ENCODE measurements around the gene TCF4. TPM values are rescaled to one million over a fixed set of nuclear protein-coding genes. Genes with fewer than 3 reads are reported as not detected.
A peak's percentile ranks its signal among the peaks of the same experiment; 100 is the strongest.

The TCF4 gene
- total and polyA plus RNA-seq, 7 donors, result 3.5 to 149 (median 106) TPM

GRCh38 chr18:55289048-55289447 lies 298.9 kb downstream of the TCF4 start:
- WGBS, 2 donors, result 68 to 82% methylated on average over 3 of the region's 3 CpGs
- H3K9me3 ChIP-seq, result no peaks in the 10 kb centered on the region
- no peaks in the 10 kb centered on the region for H3K36me3 ChIP-seq
- H3K4me3 ChIP-seq, result no peak overlapping the region
- peaks cover 0 to 58% (median 33%) of the 10 kb centered on the region in 4 donors for H3K4me1 ChIP-seq
- TF ChIP-seq POLR2AphosphoS5 (IDR thresholded peaks at IDR 0.05), result no peak
- no peak for DNase-seq
- intact Hi-C loops (cut with DNase I), result no loop called here
- no peaks in the 10 kb centered on the region for H3K27me3 ChIP-seq
- H3K27ac ChIP-seq, result no peak overlapping the region

DNA sequence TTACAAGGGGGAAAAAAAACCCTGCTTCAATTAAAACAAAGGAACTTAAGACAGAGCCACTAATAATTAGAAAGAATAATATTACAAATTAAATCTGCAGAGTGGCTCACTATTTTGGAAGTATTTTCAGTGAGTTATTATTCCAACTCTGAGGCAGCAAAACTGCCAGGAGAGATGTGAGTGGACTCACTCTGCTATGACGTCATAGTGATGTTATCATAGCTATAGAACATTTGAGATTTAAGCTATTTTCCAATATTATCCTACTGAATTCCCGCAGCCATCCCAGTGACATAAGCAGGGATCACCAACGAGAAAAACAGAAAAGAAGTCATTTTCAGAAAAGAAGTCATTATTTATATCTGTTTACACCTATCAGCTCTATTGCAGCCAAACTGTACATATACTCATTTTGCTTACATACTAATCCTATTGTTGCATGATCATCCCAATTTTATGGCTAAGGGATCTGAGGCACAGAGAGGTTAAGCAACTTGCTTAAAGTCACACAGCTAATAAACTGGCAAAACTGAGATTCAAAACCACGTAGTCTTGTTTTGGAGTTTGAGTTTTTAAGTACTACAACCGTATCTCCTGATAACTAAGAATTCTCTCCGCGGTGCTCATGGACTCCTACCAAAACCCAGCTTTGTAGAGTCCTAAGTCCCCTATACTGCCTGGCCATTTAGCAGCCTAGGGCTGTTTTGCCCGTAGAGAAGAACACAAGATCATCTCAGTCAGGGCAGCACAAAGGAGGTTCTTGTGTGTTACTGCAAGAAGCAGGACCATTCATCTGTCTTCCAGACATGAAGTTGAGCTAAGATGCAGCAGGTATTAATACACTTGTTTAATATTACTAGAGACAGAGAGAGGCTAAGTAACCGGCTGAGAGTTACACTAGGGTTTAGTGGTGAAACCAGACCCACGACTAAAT lies 299.8 kb downstream of the TCF4 start:
- H3K27ac ChIP-seq, result no peak overlapping the region
- H3K4me1 ChIP-seq, result peaks cover 0 to 62% (median 32%) of the 10 kb centered on the region in 4 donors
- no peak for DNase-seq
- H3K4me3 ChIP-seq, result no peak overlapping the region
- 78 to 86% methylated on average over 10 of the region's 10 CpGs for WGBS, 2 donors
- no peaks in the 10 kb centered on the region for H3K9me3 ChIP-seq
- intact Hi-C loops (cut with DNase I), result no loop called here
- no peaks in the 10 kb centered on the region for H3K36me3 ChIP-seq
- no peaks in the 10 kb centered on the region for H3K27me3 ChIP-seq
- TF ChIP-seq POLR2A (IDR thresholded peaks at IDR 0.05) (no peak), POLR2AphosphoS5 (IDR thresholded peaks at IDR 0.05) (no peak), CTCF (IDR thresholded peaks at IDR 0.05) (no peak), EP300 (IDR thresholded peaks at IDR 0.05) (no peak)

- intact Hi-C loops (cut with DNase I), result no loop called here
- TF ChIP-seq EP300 (IDR thresholded peaks at IDR 0.05) (no peak), POLR2AphosphoS5 (IDR thresholded peaks at IDR 0.05) (no peak), POLR2A (IDR thresholded peaks at IDR 0.05) (no peak), CTCF (IDR thresholded peaks at IDR 0.05) (no peak)
- 66% methylated on average over 11 of the region's 11 CpGs for WGBS, 2 donors
- Histone ChIP-seq H3K27ac (peak overlapping the region in 1 of 4 donors; percentile 9), H3K27me3 (no peaks in the 10 kb centered on the region), H3K36me3 (no peaks in the 10 kb centered on the region), H3K9me3 (no peaks in the 10 kb centered on the region), H3K4me1 (peaks cover 0 to 59% (median 29%) of the 10 kb centered on the region in 4 donors), H3K4me3 (no peak overlapping the region)
- no peak for DNase-seq
These were observed 300.7 kb downstream of the TCF4 start for GRCh38 chr18:55287149-55287806.

GRCh38 chr18:55286257-55286825 lies 301.7 kb downstream of the TCF4 start:
- Histone ChIP-seq H3K9me3 (no peaks in the 10 kb centered on the region), H3K36me3 (no peaks in the 10 kb centered on the region), H3K27me3 (no peaks in the 10 kb centered on the region), H3K4me3 (no peak overlapping the region), H3K27ac (no peak overlapping the region), H3K4me1 (peaks cover 0 to 55% (median 27%) of the 10 kb centered on the region in 4 donors)
- no peak for DNase-seq
- intact Hi-C loops (cut with DNase I), result no loop called here
- TF ChIP-seq POLR2A (IDR thresholded peaks at IDR 0.05) (no peak), POLR2AphosphoS5 (IDR thresholded peaks at IDR 0.05) (no peak), CTCF (IDR thresholded peaks at IDR 0.05) (no peak), EP300 (IDR thresholded peaks at IDR 0.05) (no peak)
- 93 to 95% methylated on average over 6 of the region's 6 CpGs for WGBS, 2 donors

DNA sequence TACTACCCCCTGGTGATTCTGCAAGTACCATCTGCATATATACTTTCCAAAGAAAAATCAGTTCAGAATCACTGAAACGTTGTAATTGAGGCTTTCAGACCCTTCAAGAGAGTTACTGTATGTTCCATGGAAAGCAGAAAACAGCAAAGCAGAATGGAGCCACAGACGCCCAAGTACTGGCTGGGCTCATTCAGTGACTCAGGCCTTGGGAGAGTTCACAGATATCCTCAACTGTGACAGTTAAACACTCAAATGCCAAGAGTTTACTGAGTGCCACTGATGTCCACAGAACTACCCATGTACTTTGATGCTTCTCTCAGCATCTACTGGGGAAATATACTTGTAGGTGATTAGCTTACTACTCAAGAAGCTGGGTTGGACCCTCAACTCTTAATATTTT lies 303.4 kb downstream of the TCF4 start:
- intact Hi-C loops (cut with DNase I), result no loop called here
- Histone ChIP-seq H3K27me3 (no peaks in the 10 kb centered on the region), H3K4me1 (peaks cover 0 to 53% (median 28%) of the 10 kb centered on the region in 4 donors), H3K4me3 (no peak overlapping the region), H3K9me3 (no peaks in the 10 kb centered on the region), H3K27ac (no peak overlapping the region), H3K36me3 (no peaks in the 10 kb centered on the region)
- DNase-seq, result no peak
- TF ChIP-seq POLR2A (IDR thresholded peaks at IDR 0.05) (no peak), CTCF (IDR thresholded peaks at IDR 0.05) (no peak), EP300 (IDR thresholded peaks at IDR 0.05) (no peak), POLR2AphosphoS5 (IDR thresholded peaks at IDR 0.05) (no peak)
- WGBS, 2 donors, result 64 to 80% methylated on average over 2 of the region's 2 CpGs

Measured in sigmoid colon (tissue), 7 donors.